Activated B cell treated with CpG ODN at 0.5 μM for 24 hours (primary cell): Measurements from ENCODE around the gene VASH1. TPM values are rescaled to one million over a fixed set of nuclear protein-coding genes. Genes with fewer than 3 reads are reported as not detected.
"Not testable (repeated sequence)": the region's sequence is repeated elsewhere in the genome, so short reads cannot be mapped to it uniquely, and the experiment has no call there.

ENCODE experiments used
- ATAC-seq: fragments of 200-7000 bp; cut with Tn5 transposase; one replicate; pipeline ENCODE4 v1.10.0; 2021; ENCODE audit warnings: low read depth, mild to moderate bottlenecking, moderate library complexity
- CTCF ChIA-PET: fragments of 350-600 bp; sonication (Branson Sonifier 250); formaldehyde crosslinking; loops from one replicate; lab custom pipeline; 2021; ENCODE audit warnings: antibody characterized with exemption; lab: Charles Lee
- POLR2A ChIA-PET: fragments of 350-600 bp; sonication (Branson Sonifier 250); formaldehyde crosslinking; loops from one replicate; lab custom pipeline; 2021; ENCODE audit warnings: antibody characterized with exemption; lab: Charles Lee
- DNase-seq: peaks from one replicate; pipeline ENCODE4 v3.0.0; 2022
- H3K27ac Mint-ChIP-seq: one replicate; pipeline ENCODE4 v1.8.0; 2020; ENCODE audit warnings: mixed read lengths
- H3K27me3 Mint-ChIP-seq: one replicate; pipeline ENCODE4 v1.8.0; 2021; ENCODE audit warnings: mixed read lengths
- H3K36me3 Mint-ChIP-seq: one replicate; pipeline ENCODE4 v1.8.0; 2021; ENCODE audit warnings: low read depth, mixed read lengths
- H3K4me1 Mint-ChIP-seq: one replicate; pipeline ENCODE4 v1.8.0; 2021; ENCODE audit warnings: mixed read lengths
- H3K4me3 Mint-ChIP-seq: one replicate; pipeline ENCODE4 v1.8.0; 2020; ENCODE audit warnings: mild to moderate bottlenecking, mixed read lengths
- H3K9me3 Mint-ChIP-seq: one replicate; pipeline ENCODE4 v1.8.0; 2020; ENCODE audit warnings: mixed read lengths
- CTCF ChIP-seq: fragments of 200-600 bp; IDR thresholded peaks from one replicate; pipeline ENCODE4 v1.8.0; 2022; ENCODE audit warnings: antibody characterized with exemption, mild to moderate bottlenecking
- intact Hi-C: fragments of 100-400 bp; cut with micrococcal nuclease; formaldehyde crosslinking; loops from one replicate; pipeline ENCODE4 v1.15.1; 2024
- total RNA-seq: library from RNA; stranded (reverse); gene quantifications from 2 replicates; pipeline ENCODE4 v1.2.3, GENCODE V29; 2022

The VASH1 gene
- total RNA-seq, 1 donor from 2014 or later, result 1.0 TPM

DNA sequence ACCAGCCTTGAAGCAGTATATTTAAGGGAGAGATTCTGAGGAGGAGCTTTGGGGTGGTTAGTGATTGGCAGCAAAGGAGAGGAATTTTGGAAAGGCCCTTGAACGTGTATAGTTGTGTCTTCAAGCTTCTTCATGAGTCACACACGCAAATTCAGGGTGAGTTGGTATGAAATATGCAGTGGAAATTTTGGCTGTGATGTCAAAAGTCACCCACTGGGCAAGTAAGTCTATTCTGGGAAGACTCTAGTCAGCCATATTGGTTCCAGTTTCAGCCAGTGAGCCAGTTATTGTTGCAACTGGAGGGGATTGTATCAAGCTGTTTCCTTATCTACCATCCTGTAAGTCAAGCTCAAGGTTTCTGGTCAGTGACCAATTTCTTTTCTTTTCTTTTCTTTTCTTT, 32.0 kb upstream of the VASH1 start:
- no peak overlapping the region for H3K4me3 Mint-ChIP-seq
- H3K4me1 Mint-ChIP-seq, result peaks cover 5% of the 10 kb centered on the region
- intact Hi-C loops, result no loop called here
- ChIA-PET CTCF (no interaction called here), POLR2A (no interaction called here)
- no peak for TF ChIP-seq CTCF
- no peaks in the 10 kb centered on the region for H3K36me3 Mint-ChIP-seq
- no peaks in the 10 kb centered on the region for H3K9me3 Mint-ChIP-seq
- H3K27me3 Mint-ChIP-seq, result peaks cover 6% of the 10 kb centered on the region
- ATAC-seq (no peak), DNase-seq (no peak)
- H3K27ac Mint-ChIP-seq, result no peak overlapping the region

GRCh38 chr14:76729953-76730505, 31.2 kb upstream of the VASH1 start:
- ATAC-seq (no peak), DNase-seq (no peak)
- intact Hi-C loops, result no loop called here
- CTCF ChIA-PET, result no interaction called here
- H3K9me3 Mint-ChIP-seq, result no peaks in the 10 kb centered on the region
- no peaks in the 10 kb centered on the region for H3K36me3 Mint-ChIP-seq
- H3K4me3 Mint-ChIP-seq, result no peak overlapping the region
- TF ChIP-seq CTCF, result no peak
- H3K27ac Mint-ChIP-seq, result no peak overlapping the region
- peaks cover 5% of the 10 kb centered on the region for H3K4me1 Mint-ChIP-seq
- POLR2A ChIA-PET, result no interaction called here
- peaks cover 3% of the 10 kb centered on the region for H3K27me3 Mint-ChIP-seq

DNA sequence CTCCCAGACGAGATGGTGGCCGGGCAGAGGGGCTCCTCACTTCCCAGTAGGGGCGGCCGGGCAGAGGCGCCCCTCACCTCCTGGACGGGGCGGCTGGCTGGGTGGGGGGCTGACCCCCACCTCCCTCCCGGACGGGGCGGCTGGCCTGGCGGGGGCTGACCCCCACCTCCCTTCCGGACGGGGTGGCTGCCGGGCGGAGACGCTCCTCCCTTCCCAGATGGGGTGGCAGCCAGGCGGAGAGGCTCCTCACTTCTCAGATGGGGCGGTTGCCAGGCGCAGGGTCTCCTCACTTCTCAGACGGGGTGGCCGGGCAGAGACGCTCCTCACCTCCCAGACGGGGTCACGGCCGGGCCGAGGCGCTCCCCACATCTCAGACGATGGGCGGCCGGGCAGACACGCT, 26.8 kb upstream of the VASH1 start:
- H3K27me3 Mint-ChIP-seq, POLR2A ChIA-PET, H3K27ac Mint-ChIP-seq, ATAC-seq, H3K36me3 Mint-ChIP-seq, H3K4me3 Mint-ChIP-seq, intact Hi-C loops, DNase-seq, H3K4me1 Mint-ChIP-seq, CTCF ChIA-PET: not testable (repeated sequence)
- peaks cover 10% of the 10 kb centered on the region for H3K9me3 Mint-ChIP-seq

GRCh38 chr14:76736514-76736913, 24.8 kb upstream of the VASH1 start:
- CTCF ChIA-PET, result no interaction called here
- TF ChIP-seq CTCF, result no peak
- DNase-seq, result no peak
- Mint-ChIP-seq H3K4me3 (no peak overlapping the region), H3K36me3 (peaks cover 7% of the 10 kb centered on the region), H3K27me3 (peaks cover 7% of the 10 kb centered on the region), H3K4me1 (no peaks in the 10 kb centered on the region), H3K27ac (no peak overlapping the region), H3K9me3 (peaks cover 18% of the 10 kb centered on the region)
- no peak for ATAC-seq
- intact Hi-C loops, result no loop called here
- POLR2A ChIA-PET, result no interaction called here

DNA sequence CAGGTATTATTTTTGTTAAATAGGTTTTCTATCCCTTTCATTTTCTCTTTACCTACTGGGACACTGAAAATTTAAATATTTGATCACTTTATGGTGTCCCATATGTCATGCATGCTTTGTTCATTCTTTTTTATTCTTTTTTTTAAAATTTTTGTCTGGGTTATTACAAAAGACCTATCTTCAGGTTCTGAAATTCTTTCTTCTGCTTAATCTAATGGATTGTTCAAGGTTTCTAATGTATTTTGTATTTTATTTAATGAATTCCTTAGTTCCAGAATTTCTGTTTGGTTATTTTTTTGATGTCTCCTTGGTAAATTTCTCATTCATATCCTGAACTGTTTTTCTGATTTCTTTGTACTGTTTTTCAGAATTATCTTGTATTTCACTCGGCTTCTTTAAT, 20.2 kb upstream of the VASH1 start:
- no peak for DNase-seq
- H3K4me1 Mint-ChIP-seq, result peaks cover 4% of the 10 kb centered on the region
- POLR2A ChIA-PET, result no interaction called here
- peaks cover 15% of the 10 kb centered on the region for H3K27me3 Mint-ChIP-seq
- H3K27ac Mint-ChIP-seq, result no peak overlapping the region
- peaks cover 18% of the 10 kb centered on the region for H3K9me3 Mint-ChIP-seq
- H3K4me3 Mint-ChIP-seq, result no peak overlapping the region
- intact Hi-C loops, result no loop called here
- CTCF ChIA-PET, result no interaction called here
- no peak for ATAC-seq
- no peak for TF ChIP-seq CTCF
- H3K36me3 Mint-ChIP-seq, result peaks cover 7% of the 10 kb centered on the region

DNA sequence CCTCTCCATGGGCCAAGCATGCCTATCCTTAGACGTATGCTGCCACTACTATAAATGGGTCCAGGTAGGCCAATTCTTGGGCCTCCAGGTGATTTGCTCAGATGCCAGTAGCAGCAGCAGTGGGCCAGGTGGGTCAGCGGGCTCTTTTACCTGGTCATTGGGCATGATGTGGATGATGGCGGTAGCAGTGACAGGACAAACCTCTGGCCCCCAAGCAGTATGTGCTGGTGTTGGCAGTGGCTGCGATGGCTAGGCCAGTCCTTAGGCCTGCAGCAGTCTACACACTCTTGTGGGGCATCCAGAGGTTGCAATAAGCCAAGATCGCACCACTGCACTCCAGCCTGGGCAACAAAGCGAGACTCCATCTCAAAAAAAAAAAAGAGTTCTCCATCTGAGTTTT, 19.1 kb upstream of the VASH1 start:
- CTCF ChIA-PET, result no interaction called here
- H3K27ac Mint-ChIP-seq, result no peak overlapping the region
- H3K9me3 Mint-ChIP-seq, result peaks cover 18% of the 10 kb centered on the region
- H3K27me3 Mint-ChIP-seq, result peaks cover 15% of the 10 kb centered on the region
- H3K36me3 Mint-ChIP-seq, result peaks cover 7% of the 10 kb centered on the region
- POLR2A ChIA-PET, result no interaction called here
- DNase-seq (no peak), ATAC-seq (no peak)
- intact Hi-C loops, result no loop called here
- H3K4me3 Mint-ChIP-seq, result no peak overlapping the region
- H3K4me1 Mint-ChIP-seq, result peaks cover 4% of the 10 kb centered on the region
- no peak for TF ChIP-seq CTCF
